G401 (cell line): ENCODE results near the gene RASSF6. TPM values are rescaled to one million over a fixed set of nuclear protein-coding genes. Genes with fewer than 3 reads are reported as not detected.
A peak's percentile ranks its signal among the peaks of the same experiment; 100 is the strongest.
"Not testable (repeated sequence)": the region's sequence is repeated elsewhere in the genome, so short reads cannot be mapped to it uniquely, and the experiment has no call there.

Experiments used
- DNase-seq: peaks from one replicate; pipeline ENCODE4 v3.0.0-alpha.2; 2015; ENCODE audit warnings: low spot score
- in situ Hi-C: cut with HindIII; loops from 2 replicates; pipeline ENCODE4 v1.10.0; 2016; ENCODE audit warnings: low sequenced_read_pairs, mixed read lengths
- total RNA-seq: library from RNA; depleted of rRNA; stranded (reverse); fragments of >200 nt; shearing (Covaris generic); gene quantifications from 2 replicates; pipeline ENCODE4 v1.2.3, GENCODE V29; 2014; rRNA removed

RASSF6 gene, protein sequence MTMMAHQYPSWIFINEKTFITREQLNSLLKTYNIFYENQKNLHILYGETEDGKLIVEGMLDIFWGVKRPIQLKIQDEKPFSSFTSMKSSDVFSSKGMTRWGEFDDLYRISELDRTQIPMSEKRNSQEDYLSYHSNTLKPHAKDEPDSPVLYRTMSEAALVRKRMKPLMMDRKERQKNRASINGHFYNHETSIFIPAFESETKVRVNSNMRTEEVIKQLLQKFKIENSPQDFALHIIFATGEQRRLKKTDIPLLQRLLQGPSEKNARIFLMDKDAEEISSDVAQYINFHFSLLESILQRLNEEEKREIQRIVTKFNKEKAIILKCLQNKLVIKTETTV
- not detected in 2 replicates for total RNA-seq

DNA sequence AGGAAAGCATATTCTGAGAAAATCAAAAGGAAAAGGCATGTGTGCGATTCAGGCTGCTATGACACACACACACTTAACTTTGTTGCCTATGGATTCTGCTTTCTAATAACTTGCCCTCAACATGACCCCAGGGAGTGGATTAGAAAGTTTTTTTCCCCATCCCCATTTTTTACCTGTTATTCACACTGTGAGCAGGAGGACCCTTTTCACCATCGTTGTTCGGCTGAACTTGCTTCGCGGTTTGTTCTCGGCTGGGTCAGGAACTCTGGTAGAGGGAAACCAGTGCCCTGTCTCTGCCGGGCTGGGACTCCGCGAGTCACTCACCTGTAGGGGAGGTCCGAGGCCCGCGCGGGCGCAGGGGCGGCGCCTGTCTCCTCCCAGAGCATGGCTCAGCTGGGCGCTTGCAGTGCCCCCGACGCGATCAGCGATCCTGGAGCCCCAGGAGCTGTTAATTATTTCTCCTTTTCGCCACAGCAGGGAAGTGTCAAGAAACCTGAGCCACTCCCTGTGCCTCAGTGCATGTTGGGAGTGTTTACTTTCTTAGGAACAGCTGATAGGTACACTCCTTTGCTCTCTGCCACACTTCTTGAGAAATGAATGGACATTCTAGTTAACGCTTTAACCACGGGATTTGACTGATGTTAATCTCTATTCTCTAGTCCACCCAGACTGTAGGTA, at the start of gene RASSF6:
Gene RASSF6 (minus strand): TSS at position 322 of the 678 bp plus-strand sequence. CDS start 8,641 bp downstream, outside the sequence.
- in situ Hi-C loops, result no loop called here
- no peak for DNase-seq

DNA sequence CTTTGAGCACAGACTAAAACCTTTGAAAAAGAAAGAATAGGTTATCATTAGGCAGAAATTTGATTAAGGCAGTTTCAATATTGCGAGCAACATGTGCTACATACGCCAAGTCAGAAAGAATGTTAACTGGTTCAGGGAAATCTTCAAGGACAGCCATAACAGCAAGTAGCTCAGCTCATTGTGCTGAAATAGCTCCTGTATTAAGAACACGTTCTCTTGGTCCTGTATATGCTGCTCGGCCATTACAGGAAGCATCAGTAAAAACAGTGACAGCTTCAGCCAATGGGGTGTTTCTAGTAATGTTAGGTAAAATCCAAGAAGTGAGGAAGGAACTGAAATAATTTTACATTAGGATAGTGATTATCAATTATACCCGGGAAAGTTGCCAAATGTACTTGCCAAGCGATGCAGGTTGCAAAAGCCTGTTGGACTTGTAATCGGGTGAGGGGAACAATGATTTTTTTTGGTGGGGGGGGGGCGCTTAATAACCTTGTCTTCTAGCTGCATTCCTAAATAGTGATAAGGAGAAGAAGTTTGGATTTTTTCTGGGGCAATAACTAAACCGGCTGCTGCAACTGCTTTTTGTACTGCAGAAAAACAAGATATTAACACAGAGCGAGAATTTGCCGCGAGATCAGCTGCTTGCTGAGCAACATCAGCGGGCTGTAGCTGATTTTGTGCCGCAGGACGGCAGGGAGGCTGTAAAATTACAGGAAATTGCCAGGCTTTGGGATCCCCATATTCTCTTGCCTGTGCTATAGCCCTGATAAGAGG, 49.4 kb upstream of the RASSF6 start:
- DNase-seq, result no peak
- in situ Hi-C loops, result no loop called here

DNA sequence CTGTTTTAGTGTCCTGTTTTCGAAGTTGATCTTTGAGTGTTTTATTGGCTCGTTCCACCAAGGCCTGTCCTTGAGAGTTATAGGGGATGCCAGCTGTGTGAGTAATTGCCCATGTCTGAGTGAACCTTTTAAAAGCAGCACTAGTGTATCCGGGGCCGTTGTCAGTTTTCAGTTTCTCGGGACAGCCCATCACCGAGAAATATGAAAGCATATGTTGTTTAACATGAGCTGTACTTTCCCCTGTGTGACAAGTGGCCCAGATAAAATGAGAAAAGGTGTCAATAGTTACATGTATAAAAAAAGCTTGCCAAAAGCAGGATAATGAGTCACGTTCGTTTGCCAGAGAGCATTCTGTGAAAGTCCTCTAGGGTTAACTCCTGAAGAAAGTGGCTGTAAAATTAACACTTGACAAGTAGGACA, 48.6 kb upstream of the RASSF6 start:
- in situ Hi-C loops, result no loop called here
- no peak for DNase-seq

DNA sequence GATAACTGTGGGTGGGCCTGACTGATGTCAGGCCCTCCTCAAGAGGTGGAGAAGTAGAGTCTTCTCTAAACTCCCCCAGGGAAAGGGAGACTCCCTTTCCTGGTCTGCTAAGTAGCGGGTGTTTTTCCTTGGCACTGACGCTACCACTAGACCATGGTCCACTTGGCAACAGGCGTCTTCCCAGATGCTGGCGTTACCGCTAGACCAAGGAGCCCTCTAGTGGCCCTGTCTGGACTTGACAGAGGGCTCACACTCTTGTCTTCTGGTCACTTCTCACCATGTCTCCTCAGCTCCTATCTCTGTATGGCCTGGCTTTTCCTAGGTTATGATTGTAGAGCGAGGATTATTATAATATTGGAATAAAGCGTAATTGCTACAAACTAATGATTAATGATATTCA, 45.7 kb upstream of the RASSF6 start:
- in situ Hi-C loops, result not testable (repeated sequence)

DNA sequence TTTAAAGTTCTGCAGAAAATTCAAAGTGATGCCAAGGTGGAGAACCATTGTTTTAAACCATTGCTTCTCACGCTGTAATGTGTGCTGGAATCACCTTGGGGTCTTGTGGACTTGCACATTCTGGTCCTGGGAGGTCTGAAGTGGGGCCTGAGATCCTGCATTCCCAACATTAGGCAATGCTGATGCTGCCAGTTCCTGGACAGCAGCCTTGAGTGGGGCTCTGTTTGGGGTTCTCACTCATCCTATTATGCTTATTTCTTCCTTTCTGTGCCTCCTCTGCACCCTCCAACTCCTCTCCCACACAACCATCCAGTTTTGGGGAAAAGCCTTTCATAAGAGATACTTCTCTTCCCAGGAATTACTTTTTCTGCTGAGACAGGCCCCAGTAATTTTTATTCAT, 44.2 kb upstream of the RASSF6 start:
- no peak for DNase-seq
- in situ Hi-C loops, result no loop called here

More for the DNA sequence above, 45.7 kb upstream of the RASSF6 start:
- DNase-seq, result not testable (repeated sequence)

DNA sequence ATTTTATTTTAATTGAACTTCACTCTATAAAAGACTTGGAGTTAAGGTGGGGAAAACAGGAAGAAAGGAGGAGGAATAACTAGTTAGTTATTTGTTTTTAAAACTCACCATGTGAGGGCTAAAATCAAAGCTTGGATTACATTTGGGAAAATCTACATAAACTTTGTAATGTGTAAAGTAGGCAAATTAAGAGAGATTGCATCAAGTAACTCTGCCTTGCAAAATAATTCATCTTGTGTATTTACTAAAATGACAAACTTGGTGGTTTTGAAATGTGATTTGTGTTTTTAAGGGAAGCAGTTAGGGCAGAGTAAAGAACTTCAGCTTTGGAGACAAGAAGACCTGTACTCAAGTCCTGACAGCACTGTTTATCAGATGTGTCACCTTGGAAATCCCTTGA, 43.3 kb upstream of the RASSF6 start:
- no peak for DNase-seq
- in situ Hi-C loops, result no loop called here

DNA sequence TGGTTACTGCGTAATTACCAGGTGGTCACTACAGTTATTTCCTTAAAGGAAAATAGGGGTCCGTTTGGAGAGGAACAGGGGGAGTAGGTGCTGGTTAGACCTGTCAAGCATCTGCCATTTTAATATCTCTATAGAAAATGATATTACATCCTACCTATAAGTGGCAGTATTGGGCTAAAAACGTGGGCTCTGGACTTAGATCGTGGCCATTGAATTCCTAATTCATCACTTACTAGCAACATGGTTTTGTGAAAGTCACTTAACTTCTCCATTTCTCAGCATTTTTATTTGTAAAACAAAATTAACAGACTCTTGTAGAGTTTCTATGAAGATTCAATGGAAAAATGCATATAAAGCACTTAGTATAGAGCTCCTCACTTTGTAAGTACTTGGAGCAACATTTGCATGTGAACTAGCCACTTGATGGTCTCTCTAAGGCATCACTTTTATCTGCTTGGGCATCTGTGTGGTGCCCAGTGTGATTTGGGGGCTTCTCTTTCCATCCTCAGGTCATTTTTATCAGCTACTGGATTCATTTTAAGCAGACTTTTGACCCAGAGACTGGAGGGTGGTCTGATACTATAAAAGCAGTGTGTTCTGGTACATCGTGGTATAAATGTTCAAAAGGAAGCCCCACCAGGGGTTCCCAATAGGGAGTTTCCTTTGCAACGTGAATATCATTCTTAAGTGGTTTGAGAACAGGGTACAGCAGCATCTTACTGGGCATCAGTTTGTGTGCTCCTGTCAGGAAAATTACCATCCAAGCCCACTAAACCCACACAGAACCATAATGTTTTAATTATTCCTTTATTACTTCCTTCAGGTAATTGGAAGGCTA, 42.7 kb upstream of the RASSF6 start:
- in situ Hi-C loops, result no loop called here
- no peak for DNase-seq

DNA sequence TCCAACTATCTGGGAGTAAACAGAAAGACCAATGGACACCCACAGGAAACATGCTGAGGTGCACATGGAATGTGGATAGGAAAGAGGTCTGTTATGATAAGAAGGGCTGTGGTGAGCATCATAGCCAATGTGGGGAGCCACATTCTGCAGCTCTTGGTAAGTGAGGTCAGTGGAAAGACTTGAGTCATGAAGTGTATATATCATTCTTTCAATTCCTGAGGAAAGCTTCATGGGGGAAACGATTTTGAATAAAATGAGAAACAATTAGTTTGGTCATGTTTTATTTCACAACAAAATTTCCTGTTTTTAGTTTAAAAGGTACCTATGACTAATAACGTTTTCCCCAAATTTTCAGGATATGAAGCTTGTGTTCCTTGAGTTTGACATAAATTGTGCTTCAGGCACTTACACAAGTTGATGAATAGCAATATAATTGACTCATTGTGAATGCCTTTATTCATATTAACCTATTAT, 41.4 kb upstream of the RASSF6 start:
- in situ Hi-C loops, result no loop called here
- DNase-seq, result no peak

DNA sequence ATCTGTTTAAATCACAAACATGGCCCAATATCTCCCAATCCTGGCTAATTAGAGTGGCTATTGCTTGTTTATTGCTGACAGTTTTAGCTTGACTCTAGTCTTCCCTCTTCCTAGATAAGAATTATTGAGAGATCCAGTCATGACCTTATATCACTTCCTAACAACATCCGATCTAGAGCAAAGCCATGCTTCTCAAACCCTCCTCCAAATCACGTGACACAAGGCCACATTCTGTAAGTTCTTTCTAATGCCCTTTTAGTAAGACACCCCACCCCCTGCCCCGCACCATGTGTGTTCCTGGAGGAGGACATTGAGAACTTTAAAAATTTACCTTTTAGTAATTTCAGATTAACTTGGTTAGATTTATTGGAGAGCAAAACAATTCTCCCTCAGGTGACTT, 40.6 kb upstream of the RASSF6 start:
- no peak for DNase-seq
- in situ Hi-C loops, result no loop called here

DNA sequence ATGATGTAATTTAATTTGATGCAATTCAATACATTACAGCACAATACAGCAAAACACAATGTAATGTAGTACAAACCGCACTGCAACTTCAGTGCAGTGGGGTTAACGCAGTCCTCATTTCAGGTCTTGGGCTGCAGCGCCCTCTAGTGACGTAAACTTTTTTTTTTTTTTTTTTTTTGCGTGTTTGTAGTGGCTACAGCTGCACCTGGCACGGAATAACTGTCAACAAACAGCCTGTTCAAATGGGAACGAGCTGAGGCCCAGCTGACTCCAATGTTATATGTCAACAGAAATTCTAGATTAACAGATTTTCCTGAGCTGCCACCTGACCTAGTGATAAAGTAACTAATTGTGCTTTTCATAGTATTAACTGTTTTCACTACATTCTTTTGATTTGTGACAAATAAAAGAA, 33.5 kb upstream of the RASSF6 start:
- in situ Hi-C loops, result no loop called here
- peak; percentile 58 for DNase-seq

DNA sequence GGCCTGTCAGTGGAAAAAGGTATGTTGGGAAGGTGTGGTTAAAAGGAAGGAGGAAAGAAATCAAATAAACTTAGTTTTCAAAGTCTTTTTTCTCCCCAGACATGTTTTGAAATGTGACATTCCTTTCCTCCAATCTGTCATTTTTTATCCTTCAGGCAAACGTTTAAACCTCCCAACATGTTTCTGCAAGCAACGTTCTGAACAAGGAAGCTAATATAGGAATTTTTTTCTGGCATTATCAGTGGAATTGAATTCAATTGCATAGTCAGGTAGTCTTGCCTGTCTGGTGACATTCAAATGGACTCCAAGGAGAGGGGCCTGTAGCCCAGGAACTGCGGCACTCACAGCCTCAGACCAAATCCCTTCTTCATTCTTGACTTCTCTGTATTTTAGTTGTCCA, 30.0 kb upstream of the RASSF6 start:
- DNase-seq, result no peak
- in situ Hi-C loops, result no loop called here

DNA sequence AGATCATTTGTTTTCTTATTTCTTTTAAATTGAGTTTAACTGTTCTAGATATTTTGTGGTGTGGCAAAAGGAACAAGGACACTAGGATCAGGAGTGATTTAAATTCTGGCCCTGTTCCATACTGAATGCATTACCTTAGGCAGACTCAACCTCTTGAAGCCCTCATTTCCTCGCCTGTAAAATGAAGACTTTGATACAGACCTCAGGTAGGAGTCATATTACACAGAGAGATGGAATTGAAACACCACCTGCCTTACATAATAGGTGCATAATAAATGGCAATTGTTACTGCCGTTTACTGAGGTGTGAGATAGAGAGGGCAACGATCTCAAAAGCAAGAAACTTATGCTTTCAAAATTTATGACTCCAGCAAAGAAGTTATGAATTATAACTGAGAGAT, 28.2 kb upstream of the RASSF6 start:
- in situ Hi-C loops, result no loop called here
- DNase-seq, result no peak

DNA sequence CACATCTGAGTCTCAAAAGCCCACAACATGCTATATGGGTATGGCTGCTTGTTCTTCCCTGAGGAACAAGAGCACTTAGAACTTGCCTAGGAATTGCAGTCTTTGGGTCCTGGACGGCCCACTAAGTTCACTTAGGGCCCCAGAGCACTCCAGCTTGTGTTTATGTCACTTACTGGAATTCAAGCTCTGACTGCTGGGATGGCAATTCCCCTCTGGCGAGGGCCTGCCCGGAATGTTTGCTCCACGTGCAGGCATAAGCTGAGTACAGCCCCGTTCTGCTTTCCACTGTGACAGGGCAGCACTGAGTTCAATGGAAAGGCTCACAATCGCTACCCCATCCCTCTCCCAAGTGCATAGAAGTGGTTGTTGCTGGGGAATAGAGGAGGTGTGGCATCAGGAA, 25.9 kb upstream of the RASSF6 start:
- in situ Hi-C loops, result no loop called here
- no peak for DNase-seq

DNA sequence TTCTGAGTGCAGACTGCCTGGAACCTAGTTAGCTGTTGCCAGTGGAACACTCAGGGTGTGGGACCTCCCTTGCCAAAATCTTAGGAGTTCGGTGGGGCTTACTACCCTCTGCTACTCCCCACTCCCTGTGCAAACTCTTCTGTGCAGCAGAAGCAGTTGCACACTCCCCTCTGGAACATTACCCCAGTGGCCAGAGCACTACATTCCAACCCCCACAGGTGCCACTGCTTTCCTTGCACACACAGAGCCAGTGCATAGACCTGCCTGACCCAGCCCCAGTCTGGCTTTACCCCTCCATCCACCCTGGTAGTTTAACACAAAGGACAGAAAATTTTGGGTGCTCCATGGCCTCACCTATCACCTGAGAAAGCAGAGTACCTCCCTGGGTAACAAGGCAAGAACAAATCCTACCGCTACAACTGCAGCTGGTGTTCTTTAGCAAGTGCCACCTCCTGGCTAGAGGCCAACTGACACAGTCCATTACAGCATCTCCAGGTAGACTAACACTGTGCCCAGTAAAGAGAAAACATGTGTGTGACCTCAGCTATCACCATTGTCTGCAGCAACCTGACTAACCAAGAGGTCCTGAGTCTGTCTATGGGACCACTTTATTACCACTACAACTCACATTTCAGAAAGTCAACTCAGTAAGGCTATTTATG, 11.5 kb upstream of the RASSF6 start:
- in situ Hi-C loops, result no loop called here
- no peak for DNase-seq

DNA sequence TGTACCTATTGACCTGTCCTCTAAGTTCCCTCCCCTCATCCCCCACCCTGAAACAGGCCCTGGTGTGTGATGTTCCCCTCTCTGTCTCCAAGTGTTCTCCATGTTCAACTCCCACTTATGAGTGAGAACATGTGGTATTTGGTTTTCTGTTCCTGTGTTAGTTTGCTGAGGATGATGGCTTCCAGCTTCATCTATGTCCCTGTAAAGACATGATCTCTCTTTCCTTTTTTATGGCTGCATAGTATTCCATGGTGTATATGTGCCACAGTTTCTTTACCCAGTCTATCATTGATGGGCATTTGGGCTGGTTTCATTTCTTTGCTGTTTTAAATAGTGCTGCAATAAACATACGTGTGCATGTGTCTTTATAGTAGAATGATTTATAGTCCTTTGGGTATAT, 8.6 kb upstream of the RASSF6 start:
- in situ Hi-C loops, DNase-seq: not testable (repeated sequence)

DNA sequence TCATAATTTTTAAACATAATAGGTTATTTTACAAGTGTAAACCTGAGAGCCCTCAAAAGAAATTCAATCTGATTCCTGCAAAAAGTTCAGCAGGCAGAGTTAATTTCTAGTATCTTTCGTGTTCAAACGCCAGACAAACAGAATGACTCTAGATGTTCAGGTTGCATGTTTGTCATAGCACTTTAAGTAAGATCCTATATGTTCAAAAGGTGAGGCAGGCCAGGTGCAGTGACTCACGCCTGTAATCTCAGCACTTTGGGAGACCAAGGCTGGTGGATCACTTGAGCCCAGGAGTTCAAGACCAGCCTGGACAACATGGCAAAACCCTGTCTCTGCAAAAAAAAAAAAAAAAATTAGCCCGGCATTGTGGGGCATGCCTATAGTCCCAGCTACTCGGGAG, 1.1 kb upstream of the RASSF6 start:
- in situ Hi-C loops, result no loop called here

DNA sequence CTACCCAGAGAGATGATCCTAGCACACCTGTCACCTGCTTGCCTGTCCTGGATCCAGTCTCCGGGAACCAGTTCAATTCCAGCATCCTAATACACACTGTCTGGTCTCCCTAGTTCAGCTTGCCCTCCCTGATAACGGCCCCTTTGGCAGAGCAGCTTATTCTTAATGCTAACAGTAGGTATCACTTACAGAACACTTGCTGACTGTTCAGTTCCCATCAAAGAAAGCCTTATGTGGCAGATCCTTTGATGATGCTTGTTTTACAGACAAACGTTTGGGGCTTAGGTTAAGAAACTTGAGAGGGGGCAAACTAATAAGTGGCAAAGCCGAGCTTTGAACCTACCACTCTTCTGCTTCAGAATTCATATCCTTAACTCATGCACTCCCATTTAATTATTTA, 890 bp downstream of the RASSF6 start:
- in situ Hi-C loops, result no loop called here
- DNase-seq, result no peak

More for the DNA sequence above, 1.1 kb upstream of the RASSF6 start:
- DNase-seq, result no peak

DNA sequence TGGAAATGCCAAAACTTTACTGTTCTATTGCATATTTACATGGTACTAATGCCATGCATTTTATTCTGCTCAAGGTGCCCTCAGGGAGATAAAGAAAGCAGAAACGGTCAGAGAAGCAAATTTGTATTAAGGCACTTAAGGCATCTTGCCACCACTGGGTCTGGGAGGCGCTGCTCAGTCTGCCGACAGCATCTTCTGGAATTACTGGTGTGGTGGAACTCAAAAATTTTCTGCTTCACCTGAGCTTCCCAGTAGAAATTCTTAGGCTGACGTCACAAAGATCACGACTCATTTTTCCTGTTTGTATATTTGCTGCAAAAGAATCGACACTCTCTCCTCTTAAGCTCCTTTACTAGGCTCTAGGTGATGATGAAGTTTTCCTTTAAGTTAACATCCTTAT, 3.0 kb downstream of the RASSF6 start:
- in situ Hi-C loops, result no loop called here
- DNase-seq, result no peak

DNA sequence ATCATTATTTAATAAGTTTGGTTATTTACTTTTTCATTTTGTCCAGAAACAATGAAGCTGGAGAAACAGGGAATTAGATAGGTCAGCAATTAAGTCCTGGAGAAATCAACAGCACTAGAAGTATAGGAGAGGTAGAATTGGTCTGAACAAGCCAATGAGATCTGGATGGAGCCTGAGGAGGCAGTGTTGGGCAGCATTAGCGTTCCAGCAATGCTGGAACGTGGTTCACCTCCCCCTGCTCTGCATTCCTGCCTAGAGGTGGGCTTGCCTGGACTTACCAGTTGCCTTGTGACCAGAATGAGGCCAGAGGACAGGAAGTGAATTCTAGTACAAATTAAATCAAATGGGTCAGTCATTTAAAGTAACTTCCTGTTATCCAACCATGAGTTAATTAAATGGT, 4.6 kb downstream of the RASSF6 start:
- DNase-seq, result no peak
- in situ Hi-C loops, result no loop called here
